SU-DHL-6 (cell line): ENCODE data around the gene TSHB.

ENCODE experiments used
- H2AFZ ChIP-seq: fragments of 200-600 bp; sonication (generic); 2 replicates; pipeline ENCODE4 v1.6.1; 2014; ENCODE audit warnings: low read depth, mild to moderate bottlenecking, moderate library complexity, mixed read lengths, antibody characterized with exemption, low read length; ENCODE audit not compliant: severe bottlenecking
- H3F3A ChIP-seq: fragments of 200-600 bp; shearing (Covaris generic); 2 replicates; pipeline ENCODE4 v1.6.0; 2016; ENCODE audit warnings: antibody characterized with exemption, mild to moderate bottlenecking; ENCODE audit not compliant: insufficient read depth
- H3K27ac ChIP-seq: fragments of 200-600 bp; sonication (generic); 2 replicates; pipeline ENCODE4 v1.5.1; 2016; ENCODE audit warnings: low read depth, mild to moderate bottlenecking, low read length, moderate library complexity, mixed read lengths
- H3K27me3 ChIP-seq: fragments of 200-600 bp; sonication (generic), shearing (Covaris generic); 2 replicates; pipeline ENCODE4 v1.6.0; 2014; ENCODE audit warnings: mild to moderate bottlenecking, low read length
- H3K36me3 ChIP-seq: fragments of 200-600 bp; sonication (generic); 2 replicates; pipeline ENCODE4 v1.6.1; 2014; ENCODE audit warnings: mild to moderate bottlenecking, low read length, mixed read lengths
- H3K4me2 ChIP-seq: fragments of 300-600, 200-600 bp; shearing (Covaris generic), sonication (generic); 2 replicates; pipeline ENCODE4 v1.6.0; 2014; ENCODE audit warnings: low read length, low read depth, mild to moderate bottlenecking; ENCODE audit not compliant: poor library complexity, severe bottlenecking
- H3K4me3 ChIP-seq: fragments of 200-600 bp; sonication (generic); 2 replicates; pipeline ENCODE4 v1.5.1; 2014; ENCODE audit warnings: antibody characterized with exemption, low read length, mild to moderate bottlenecking, mixed read lengths; ENCODE audit not compliant: insufficient read depth, poor library complexity, severe bottlenecking
- H3K79me2 ChIP-seq: fragments of 200-600 bp; sonication (generic); 2 replicates; pipeline ENCODE4 v1.6.1; 2014; ENCODE audit warnings: mild to moderate bottlenecking, low read length, moderate library complexity; ENCODE audit not compliant: insufficient read depth
- H3K9ac ChIP-seq: fragments of 200-600 bp; sonication (generic); 2 replicates; pipeline ENCODE4 v1.7.0; 2014; ENCODE audit warnings: mild to moderate bottlenecking, low read length
- H3K9me2 ChIP-seq: fragments of 200-600 bp; sonication (generic); replicated peaks from 2 replicates; pipeline ENCODE4 v1.6.1; 2014; ENCODE audit warnings: low read length; ENCODE audit not compliant: insufficient read depth
- H3K9me3 ChIP-seq: fragments of 200-600 bp; sonication (generic); 2 replicates; pipeline ENCODE4 v1.6.1; 2014; ENCODE audit warnings: low read length, mixed read lengths; ENCODE audit not compliant: insufficient read depth
- H4K20me1 ChIP-seq: fragments of 200-600 bp; sonication (generic); 2 replicates; pipeline ENCODE4 v1.6.1; 2014; ENCODE audit warnings: low read depth, mild to moderate bottlenecking, antibody characterized with exemption, low read length, moderate library complexity, mixed read lengths
- EZH2phosphoT487 ChIP-seq: fragments of 200-600 bp; sonication (generic), shearing (Covaris generic); conservative IDR thresholded peaks from 2 replicates; pipeline ENCODE4 v1.6.1; 2018; ENCODE audit warnings: mild to moderate bottlenecking, antibody characterized with exemption, low read length, moderate library complexity, mixed read lengths
- TF ChIP-seq, protein P1 (sequence below): fragments of 200-600 bp; sonication (generic); IDR thresholded peaks from one replicate; pipeline ENCODE4 v1.5.1; 2017; ENCODE audit warnings: antibody characterized with exemption, mild to moderate bottlenecking, low read length, moderate library complexity; ENCODE audit not compliant: insufficient read depth, poor library complexity, severe bottlenecking

Gene TSHB

DNA sequence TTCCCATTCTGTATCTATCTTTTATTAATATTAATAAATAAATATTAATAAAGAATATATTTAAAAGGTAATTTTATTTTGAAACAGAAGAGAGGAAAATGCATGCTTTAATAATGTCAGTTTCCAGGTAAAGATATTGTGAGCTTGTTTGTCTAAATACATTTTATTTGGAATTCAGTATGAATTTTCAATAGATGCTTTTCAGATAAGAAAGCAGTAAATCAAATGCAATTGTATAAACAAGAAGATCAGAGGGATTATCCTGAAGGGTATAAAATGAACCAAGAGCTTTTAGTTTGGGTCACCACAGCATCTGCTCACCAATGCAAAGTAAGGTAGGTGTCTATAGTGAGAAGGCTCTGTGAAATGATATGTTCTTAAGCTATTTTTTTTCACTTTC is at the start of gene TSHB:
Gene TSHB, plus strand, starts transcription at position 301 of the 400 bp plus-strand sequence. CDS start 3,537 bp downstream, outside the sequence.
- Histone ChIP-seq H3K27ac (no peak within 1 kb of the TSS), H3K9ac (no peak within 1 kb of the TSS), H4K20me1 (no peaks in the 10 kb centered on the region), H3K9me3 (no peaks in the 10 kb centered on the region), H3K79me2 (no peaks in the 10 kb centered on the region), H3K9me2 (no peaks in the 10 kb centered on the region), H2AFZ (no peak within 1 kb of the TSS), H3K27me3 (no peaks in the 10 kb centered on the region), H3K4me2 (no peak within 1 kb of the TSS), H3F3A (no peaks in the 10 kb centered on the region), H3K4me3 (no peak within 1 kb of the TSS), H3K36me3 (no peaks in the 10 kb centered on the region)
- TF ChIP-seq EZH2phosphoT487, result no peak
- TF ChIP-seq, protein P1, sequence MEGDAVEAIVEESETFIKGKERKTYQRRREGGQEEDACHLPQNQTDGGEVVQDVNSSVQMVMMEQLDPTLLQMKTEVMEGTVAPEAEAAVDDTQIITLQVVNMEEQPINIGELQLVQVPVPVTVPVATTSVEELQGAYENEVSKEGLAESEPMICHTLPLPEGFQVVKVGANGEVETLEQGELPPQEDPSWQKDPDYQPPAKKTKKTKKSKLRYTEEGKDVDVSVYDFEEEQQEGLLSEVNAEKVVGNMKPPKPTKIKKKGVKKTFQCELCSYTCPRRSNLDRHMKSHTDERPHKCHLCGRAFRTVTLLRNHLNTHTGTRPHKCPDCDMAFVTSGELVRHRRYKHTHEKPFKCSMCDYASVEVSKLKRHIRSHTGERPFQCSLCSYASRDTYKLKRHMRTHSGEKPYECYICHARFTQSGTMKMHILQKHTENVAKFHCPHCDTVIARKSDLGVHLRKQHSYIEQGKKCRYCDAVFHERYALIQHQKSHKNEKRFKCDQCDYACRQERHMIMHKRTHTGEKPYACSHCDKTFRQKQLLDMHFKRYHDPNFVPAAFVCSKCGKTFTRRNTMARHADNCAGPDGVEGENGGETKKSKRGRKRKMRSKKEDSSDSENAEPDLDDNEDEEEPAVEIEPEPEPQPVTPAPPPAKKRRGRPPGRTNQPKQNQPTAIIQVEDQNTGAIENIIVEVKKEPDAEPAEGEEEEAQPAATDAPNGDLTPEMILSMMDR, result no peak

DNA sequence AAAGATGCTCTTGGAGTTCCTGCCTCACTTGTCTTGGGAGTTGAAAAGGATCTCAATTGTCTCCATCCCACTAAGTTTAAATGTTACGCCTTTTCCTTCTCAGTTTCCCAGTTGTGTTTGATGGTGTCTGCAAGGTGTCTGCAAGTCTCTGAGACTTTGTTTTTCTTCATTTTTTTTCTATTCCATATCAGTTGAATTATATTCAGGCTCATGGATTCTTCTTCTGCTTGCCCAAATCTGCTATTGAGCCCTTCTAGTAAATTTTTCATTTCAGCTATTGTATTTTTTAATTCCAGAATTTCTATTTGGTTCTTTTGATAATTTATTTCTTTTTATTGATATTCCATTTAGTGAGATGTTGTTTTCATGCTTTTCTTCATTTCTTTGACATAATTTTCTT is 47.4 kb upstream of the TSHB start:
- Histone ChIP-seq H4K20me1 (no peaks in the 10 kb centered on the region), H3K9ac (no peak overlapping the region), H3K27me3 (no peaks in the 10 kb centered on the region), H3K79me2 (no peaks in the 10 kb centered on the region), H2AFZ (no peak overlapping the region), H3K9me2 (no peaks in the 10 kb centered on the region), H3K9me3 (no peaks in the 10 kb centered on the region), H3K36me3 (no peaks in the 10 kb centered on the region), H3K4me2 (no peak overlapping the region), H3K4me3 (no peak overlapping the region), H3F3A (no peaks in the 10 kb centered on the region), H3K27ac (no peak overlapping the region)
- TF ChIP-seq EZH2phosphoT487, result no peak
- TF ChIP-seq, protein P1, result no peak

DNA sequence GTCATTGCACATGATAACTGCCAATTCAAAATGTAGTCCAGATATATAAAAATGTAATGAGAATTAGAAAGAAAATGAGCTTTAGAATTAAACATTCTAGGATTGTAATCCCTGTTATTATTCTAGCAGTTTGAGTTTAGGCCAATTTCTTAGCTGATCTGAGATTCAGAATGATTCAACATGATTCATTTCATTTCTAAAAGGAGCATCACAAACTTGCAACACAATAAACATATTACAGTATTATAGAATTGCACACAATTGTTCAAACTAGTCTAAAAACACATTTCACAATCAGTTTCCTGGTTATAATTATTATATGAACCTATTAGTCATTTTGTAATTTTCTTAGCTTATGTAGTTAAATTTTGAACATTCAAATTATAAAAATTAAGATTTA is 43.3 kb upstream of the TSHB start:
- Histone ChIP-seq H3K27me3 (no peaks in the 10 kb centered on the region), H3K27ac (no peak overlapping the region), H3K9me2 (no peaks in the 10 kb centered on the region), H3F3A (no peaks in the 10 kb centered on the region), H3K79me2 (no peaks in the 10 kb centered on the region), H3K9ac (no peak overlapping the region), H3K9me3 (0 out of 2 replicates have a peak, but pooled peaks cover 7% of the 10 kb centered on the region), H3K4me2 (no peak overlapping the region), H3K36me3 (no peaks in the 10 kb centered on the region), H4K20me1 (no peaks in the 10 kb centered on the region), H2AFZ (no peak overlapping the region), H3K4me3 (no peak overlapping the region)
- TF ChIP-seq, protein P1, result no peak
- TF ChIP-seq EZH2phosphoT487, result no peak
